SK-N-SH (cell line): ENCODE results near the gene TRIM15. TPM values are rescaled to one million over a fixed set of nuclear protein-coding genes. Genes with fewer than 3 reads are reported as not detected.

Experiments
- CTCF ChIA-PET: fragments of 300-600, 350-600 bp; formaldehyde crosslinking; extraction: SDS; loops from one replicate; lab custom pipeline; 2021; lab: Yijun Ruan, JAX
- POLR2A ChIA-PET: fragments of 350-600 bp; sonication (Branson Sonifier 250); formaldehyde crosslinking; extraction: SDS; loops from one replicate; lab custom pipeline; 2020; ENCODE audit warnings: antibody characterized with exemption, inconsistent platforms; lab: Yijun Ruan, JAX
- DNase-seq: peaks from one replicate; pipeline ENCODE4 v3.0.0; 2012
- H2AFZ ChIP-seq: fragments of 200-600 bp; sonication (generic); 2 replicates; pipeline ENCODE4 v1.8.1; 2016; ENCODE audit warnings: antibody characterized with exemption, mild to moderate bottlenecking, low read depth
- H3F3A ChIP-seq: fragments of 200-600 bp; sonication (generic); replicated peaks from 2 replicates; pipeline ENCODE3; 2016; ENCODE audit warnings: antibody characterized with exemption, mild to moderate bottlenecking; ENCODE audit not compliant: insufficient read depth
- H3K27ac ChIP-seq, 2 experiments: fragments of 200-500 bp in 1 of 2; fragments of 200-600 bp in 1 of 2; sonication (Bioruptor generic) in 1 of 2; sonication (generic), shearing (Covaris generic) in 1 of 2; 2 replicates each; pipeline versions ENCODE4 v1.5.1 to v1.6.1; 2014 to 2016; ENCODE audit warnings: low read depth in 2 of 2, inconsistent platforms in 1 of 2, low read length in 1 of 2, mild to moderate bottlenecking in 1 of 2, mixed read lengths in 1 of 2
- H3K27me3 ChIP-seq: fragments of 200-600 bp; sonication (generic), shearing (Covaris generic); 2 replicates; pipeline ENCODE4 v1.6.1; 2016; ENCODE audit warnings: mixed run types; ENCODE audit not compliant: insufficient read depth
- H3K36me3 ChIP-seq, 2 experiments: fragments of 200-500 bp in 1 of 2; fragments of 200-600 bp in 1 of 2; sonication (Bioruptor generic) in 1 of 2; sonication (generic) in 1 of 2; replicated peaks in 1 of 2; 2 replicates each; pipeline versions ENCODE3 to v1.5.1; 2014 to 2016; ENCODE audit warnings: low read length in 1 of 2, mild to moderate bottlenecking in 1 of 2; ENCODE audit not compliant: insufficient read depth in 2 of 2, control insufficient read depth in 1 of 2
- H3K4me1 ChIP-seq, 2 experiments: fragments of 200-500 bp in 1 of 2; fragments of 200-600 bp in 1 of 2; sonication (Bioruptor generic) in 1 of 2; sonication (generic), shearing (Covaris generic) in 1 of 2; 2 replicates each; pipeline versions ENCODE4 v1.5.1 to v1.6.1; 2014 to 2016; ENCODE audit warnings: low read depth in 1 of 2, low read length in 1 of 2, mixed run types in 1 of 2; ENCODE audit not compliant: insufficient read depth in 2 of 2, control insufficient read depth in 1 of 2
- H3K4me2 ChIP-seq: fragments of 200-600 bp; sonication (generic), shearing (Covaris generic); 2 replicates; pipeline ENCODE4 v1.6.1; 2017; ENCODE audit warnings: mixed run types
- H3K4me3 ChIP-seq, 2 experiments: fragments of 200-500 bp in 1 of 2; fragments of 200-600 bp in 1 of 2; sonication (Bioruptor generic) in 1 of 2; sonication (generic), shearing (Covaris generic) in 1 of 2; 2 replicates each; pipeline versions ENCODE4 v1.5.1 to v1.8.1; 2014 to 2016; ENCODE audit warnings: low read depth in 2 of 2, inconsistent platforms in 1 of 2, low read length in 1 of 2, mild to moderate bottlenecking in 1 of 2, mixed read lengths in 1 of 2, moderate library complexity in 1 of 2
- H3K79me2 ChIP-seq: fragments of 200-600 bp; sonication (generic); 2 replicates; pipeline ENCODE4 v1.8.1; 2017; ENCODE audit warnings: mild to moderate bottlenecking; ENCODE audit not compliant: insufficient read depth
- H3K9ac ChIP-seq: fragments of 200-600 bp; sonication (generic); 2 replicates; pipeline ENCODE4 v1.6.1; 2017; ENCODE audit warnings: mixed run types
- H3K9me2 ChIP-seq: fragments of 200-600 bp; sonication (generic); 2 replicates; pipeline ENCODE4 v1.6.1; 2017; ENCODE audit warnings: mixed run types
- H3K9me3 ChIP-seq: fragments of 200-600 bp; sonication (generic); 2 replicates; pipeline ENCODE4 v1.6.1; 2017; ENCODE audit warnings: mixed run types, mild to moderate bottlenecking, moderate library complexity
- H4K20me1 ChIP-seq: fragments of 200-600 bp; sonication (generic); 2 replicates; pipeline ENCODE4 v1.6.1; 2017; ENCODE audit warnings: mild to moderate bottlenecking, mixed run types; ENCODE audit not compliant: insufficient read depth
- EP300 ChIP-seq, 2 experiments: IDR thresholded peaks; 2 replicates each; pipeline versions ENCODE4 v1.4.0 to v1.6.1; 2012; ENCODE audit warnings: borderline replicate concordance in 1 of 2, low read depth in 1 of 2, low read length in 1 of 2
- EZH2phosphoT487 ChIP-seq: fragments of 200-600 bp; sonication (generic); IDR thresholded peaks from 2 replicates; pipeline ENCODE4 v1.6.1; 2017; ENCODE audit warnings: low read depth, mixed run types, mild to moderate bottlenecking, antibody characterized with exemption, moderate library complexity, borderline replicate concordance
- FOSL2 ChIP-seq: IDR thresholded peaks from 2 replicates; pipeline ENCODE4 v1.4.0; 2012; ENCODE audit warnings: low read depth, mild to moderate bottlenecking, moderate library complexity, borderline replicate concordance
- FOXM1 ChIP-seq: IDR thresholded peaks from 2 replicates; pipeline ENCODE4 v1.4.0; 2012; ENCODE audit warnings: low read depth, mild to moderate bottlenecking
- GATA2 ChIP-seq: sonication (generic); formaldehyde crosslinking; IDR thresholded peaks from 2 replicates; pipeline ENCODE4 v1.5.0; 2020; ENCODE audit warnings: mild to moderate bottlenecking, missing genetic modification reagents
- MAX ChIP-seq: IDR thresholded peaks from 2 replicates; pipeline ENCODE4 v1.4.0; 2012; ENCODE audit warnings: low read depth
- MEF2A ChIP-seq: IDR thresholded peaks from 2 replicates; pipeline ENCODE4 v1.4.0; 2012; ENCODE audit warnings: low read depth, borderline replicate concordance
- NFIC ChIP-seq: IDR thresholded peaks from 2 replicates; pipeline ENCODE4 v1.4.0; 2012; ENCODE audit warnings: borderline replicate concordance
- NRF1 ChIP-seq: IDR thresholded peaks from 2 replicates; pipeline ENCODE4 v1.6.1; 2012; ENCODE audit warnings: low read depth, mild to moderate bottlenecking, low read length
- PBX3 ChIP-seq: IDR thresholded peaks from 2 replicates; pipeline ENCODE4; 2012
- POLR2AphosphoS5 ChIP-seq: IDR thresholded peaks from 2 replicates; pipeline ENCODE4 v1.6.1; 2012; ENCODE audit warnings: low read depth, low read length
- RAD21 ChIP-seq: IDR thresholded peaks from 2 replicates; pipeline ENCODE4 v1.6.1; 2012; ENCODE audit warnings: mild to moderate bottlenecking, low read length
- RFX5 ChIP-seq: IDR thresholded peaks from 2 replicates; pipeline ENCODE4 v1.6.1; 2012; ENCODE audit warnings: mild to moderate bottlenecking, improper control_type of control experiment, low read length
- RXRA ChIP-seq: IDR thresholded peaks from 2 replicates; pipeline ENCODE4 v1.4.0; 2012; ENCODE audit warnings: low read depth, mild to moderate bottlenecking, borderline replicate concordance
- SMC3 ChIP-seq: IDR thresholded peaks from 2 replicates; pipeline ENCODE4 v1.6.1; 2012; ENCODE audit warnings: low read depth, low read length, improper control_type of control experiment
- TCF12 ChIP-seq: IDR thresholded peaks from 2 replicates; pipeline ENCODE4 v1.4.0; 2012
- TEAD4 ChIP-seq: IDR thresholded peaks from 2 replicates; pipeline ENCODE4 v1.4.0; 2012; ENCODE audit warnings: mild to moderate bottlenecking, borderline replicate concordance; ENCODE audit not compliant: insufficient read depth
- WGBS: methylation state at CpG from one replicate; pipeline ENCODE4 v1.1.6; 2017; ENCODE audit warnings: low lambda C conversion rate; 5-methylcytosine and 5-hydroxymethylcytosine counted together
- polyA plus RNA-seq, 3 experiments: library from polyadenylated mRNA; depleted of rRNA; stranded (reverse); fragments of >200 nt; gene quantifications; 2 replicates each; pipeline ENCODE4 v1.2.3, GENCODE V29; 2012

TRIM15 gene
- polyA plus RNA-seq, 1 of the 3 experiments (the other 2 are of a cell fraction) = not detected

DNA sequence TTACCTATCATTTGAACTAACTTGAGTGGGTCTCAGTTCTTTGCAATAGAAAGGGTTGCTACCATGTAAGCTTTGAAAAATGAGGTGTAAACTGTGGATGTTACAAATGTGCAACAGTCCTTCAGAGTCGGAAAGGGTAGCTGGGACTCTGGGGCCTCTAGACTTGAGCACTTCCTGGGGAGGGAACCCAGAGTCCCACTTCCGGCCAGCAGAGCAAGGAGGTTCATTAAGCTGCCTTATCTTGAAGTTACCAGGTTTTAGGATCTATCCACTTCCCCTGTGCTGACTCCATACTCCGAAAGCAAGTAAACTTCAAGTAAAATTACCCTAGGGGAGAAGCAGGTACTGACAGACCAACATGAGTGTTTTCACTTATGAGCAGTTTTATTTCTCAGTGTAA lies 11.8 kb upstream of the TRIM15 start:
- Histone ChIP-seq H3K9ac (no peak overlapping the region), H3K4me3 (no peak overlapping the region), H3K36me3 (no peaks in the 10 kb centered on the region), H3K9me3 (no peaks in the 10 kb centered on the region), H3K27ac (no peak overlapping the region), H3K9me2 (no peaks in the 10 kb centered on the region), H3K27me3 (peaks cover 8% of the 10 kb centered on the region; the same call in 1 of the 2 replicates), H4K20me1 (no peaks in the 10 kb centered on the region), H3F3A (no peaks in the 10 kb centered on the region), H3K79me2 (no peaks in the 10 kb centered on the region), H3K4me1 (no peaks in the 10 kb centered on the region; a peak in 1 of 4 replicates), H2AFZ (no peak overlapping the region), H3K4me2 (no peak overlapping the region)
- ChIA-PET CTCF (interaction anchor here (0.9 to 6.4 kb wide), 5 partner anchors 17 to 48 kb away, joined by 3 to 38 read pairs (median 5); no protein-coding TSS in a partner anchor), POLR2A (no interaction called here)
- 39% methylated on average over 3 of the region's 3 CpGs for WGBS
- TF ChIP-seq MEF2A (no peak), TEAD4 (no peak), SMC3 (no peak), EZH2phosphoT487 (no peak), PBX3 (no peak), NRF1 (no peak), FOXM1 (no peak), EP300 (IDR thresholded peaks at IDR 0.05; ENCODE audit: borderline replicate concordance in 1 of 2, low read depth in 1 of 2, low read length in 1 of 2) (no peak), RXRA (no peak), GATA2 (CRISPR knock-in tag) (no peak)
- DNase-seq = no peak

- Histone ChIP-seq H3K4me1 (no peaks in the 10 kb centered on the region; a peak in 1 of 4 replicates), H4K20me1 (no peaks in the 10 kb centered on the region), H3F3A (no peaks in the 10 kb centered on the region), H3K36me3 (no peaks in the 10 kb centered on the region), H3K9me3 (no peaks in the 10 kb centered on the region), H3K9me2 (no peaks in the 10 kb centered on the region), H3K4me2 (no peak overlapping the region), H3K9ac (no peak overlapping the region), H3K27me3 (peaks cover 8% of the 10 kb centered on the region; the same call in 1 of the 2 replicates), H3K27ac (no peak overlapping the region), H2AFZ (no peak overlapping the region), H3K4me3 (no peak overlapping the region), H3K79me2 (no peaks in the 10 kb centered on the region)
- POLR2A ChIA-PET = no interaction called here
- no peak for DNase-seq
- no peak for TF ChIP-seq NFIC
- TF ChIP-seq SMC3 = no peak
- TF ChIP-seq RFX5 = no peak
- TF ChIP-seq EZH2phosphoT487 = no peak
- TF ChIP-seq GATA2 (CRISPR knock-in tag) = no peak
- no peak for TF ChIP-seq FOSL2
- no peak for TF ChIP-seq RAD21
- TF ChIP-seq NRF1 = no peak
- TF ChIP-seq MAX = no peak
- no peak for TF ChIP-seq TEAD4
- no peak for TF ChIP-seq TCF12
- no peak for TF ChIP-seq POLR2AphosphoS5
- WGBS = 13% methylated on average over 4 of the region's 4 CpGs
- CTCF ChIA-PET = interaction anchor here (0.9 to 6.4 kb wide), 6 partner anchors 16 to 49 kb away, joined by 3 to 38 read pairs (median 4); partner anchors contain the start of gene TRIM40
Observed at GRCh38 chr6:30152016-30152673, 11.2 kb upstream of the TRIM15 start.
